Stimulated activated naive CD4-positive, alpha-beta T cell treated with Interleukin-2 at 50 U/mL for 16 hours (primary cell): Measurements from ENCODE around the gene ZNF592.
"Not testable (repeated sequence)": the region's sequence is repeated elsewhere in the genome, so short reads cannot be mapped to it uniquely, and the experiment has no call there.

ENCODE experiments used
- DNase-seq: peaks from one replicate; lab custom pipeline; 2025; lab: John Stamatoyannopoulos, UW

The ZNF592 gene

GRCh38 chr15:84748274-84749110 is at the start of gene ZNF592:
Gene ZNF592 (plus strand): TSS chr15:84748592. CDS start chr15:84782676, 34,084 bp downstream.
- DNase-seq, result peak; percentile 71

- DNase-seq, result no peak
These were observed 48.7 kb upstream of the ZNF592 start for GRCh38 chr15:84699538-84700191.

- no peak for DNase-seq
These were observed 45.4 kb upstream of the ZNF592 start for GRCh38 chr15:84702961-84703482.

- DNase-seq, result no peak
These were observed 44.6 kb upstream of the ZNF592 start for GRCh38 chr15:84703808-84704207.

- DNase-seq, result no peak
These were observed 34.0 kb upstream of the ZNF592 start for GRCh38 chr15:84714372-84714771.

GRCh38 chr15:84714821-84715220 is 33.6 kb upstream of the ZNF592 start:
- DNase-seq, result no peak

GRCh38 chr15:84715441-84716035 is 32.9 kb upstream of the ZNF592 start:
- peak; percentile 49 for DNase-seq

GRCh38 chr15:84716036-84716732 is 32.2 kb upstream of the ZNF592 start, which contains the start of gene SEC11A:
Gene SEC11A (minus strand): TSS chr15:84716139. CDS start chr15:84716075, 64 bp downstream.
- DNase-seq, result peak; percentile 91

- DNase-seq, result no peak
These were observed 27.0 kb upstream of the ZNF592 start for GRCh38 chr15:84721371-84721770.

GRCh38 chr15:84722628-84723027 is 25.8 kb upstream of the ZNF592 start:
- no peak for DNase-seq

GRCh38 chr15:84725001-84725491 is 23.3 kb upstream of the ZNF592 start:
- no peak for DNase-seq

GRCh38 chr15:84727429-84727828 is 21.0 kb upstream of the ZNF592 start:
- DNase-seq, result no peak

- no peak for DNase-seq
These were observed 16.6 kb upstream of the ZNF592 start for GRCh38 chr15:84731774-84732173.

GRCh38 chr15:84734794-84735479 is 13.5 kb upstream of the ZNF592 start:
- peak; percentile 58 for DNase-seq

GRCh38 chr15:84735480-84736061 is 12.8 kb upstream of the ZNF592 start:
- not testable (repeated sequence) for DNase-seq

GRCh38 chr15:84736375-84736774 is 12.0 kb upstream of the ZNF592 start:
- peak; percentile 68 for DNase-seq

- DNase-seq, result no peak
These were observed 11.4 kb upstream of the ZNF592 start for GRCh38 chr15:84737005-84737404.

- no peak for DNase-seq
These were observed 7.7 kb upstream of the ZNF592 start for GRCh38 chr15:84740691-84741090.

GRCh38 chr15:84741121-84741520 is 7.3 kb upstream of the ZNF592 start:
- no peak for DNase-seq

GRCh38 chr15:84747416-84748273 is 747 bp upstream of the ZNF592 start:
- DNase-seq, result peak; percentile 67
